HG03571 (cell line): ENCODE measurements around the gene CALD1.

Experiments used
- ATAC-seq: cut with Tn5 transposase; IDR thresholded peaks from one replicate; pipeline ENCODE4 v1.9.1; 2021; ENCODE audit not compliant: unreplicated experiment

The CALD1 gene

GRCh38 chr7:134787064-134787463, 7.6 kb downstream of the CALD1 start:
- no peak for ATAC-seq

DNA sequence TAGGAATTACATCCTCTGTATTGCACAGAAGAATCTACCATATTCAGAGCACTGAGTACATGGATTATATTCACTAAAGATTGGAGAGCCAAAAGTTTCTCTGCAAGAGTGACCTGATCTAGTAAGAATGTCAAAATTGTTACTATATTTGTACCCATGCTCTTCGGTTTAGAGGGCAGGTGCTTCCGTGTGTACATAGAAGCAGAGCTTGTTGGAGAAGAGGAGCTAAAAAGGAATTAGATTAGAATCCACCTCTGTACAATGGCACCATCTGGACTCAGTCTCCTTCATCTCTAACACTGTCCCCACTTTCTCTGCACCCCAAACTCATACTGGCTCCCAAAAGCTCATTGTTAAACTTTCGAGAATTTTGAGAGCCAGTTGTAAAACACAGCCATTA, 8.3 kb downstream of the CALD1 start:
- ATAC-seq, result no peak

DNA sequence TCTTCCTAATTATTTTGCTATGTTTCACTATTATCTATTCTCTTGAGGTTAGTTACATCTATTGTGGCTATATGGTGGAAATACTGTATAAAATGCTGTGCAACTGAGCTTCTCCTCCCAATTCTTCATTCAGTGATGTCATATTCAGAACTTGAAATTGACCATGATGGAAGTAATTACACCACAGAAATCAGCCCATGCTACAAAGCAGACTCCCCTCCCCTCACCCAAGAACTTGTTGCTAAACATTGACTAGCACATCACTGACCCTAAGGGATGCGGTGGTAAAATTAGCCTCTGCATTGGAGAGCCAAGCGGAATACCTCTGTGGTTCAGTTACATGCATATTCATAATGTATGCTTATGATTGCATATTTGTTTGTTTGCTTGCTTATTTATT, 8.8 kb downstream of the CALD1 start:
- no peak for ATAC-seq

DNA sequence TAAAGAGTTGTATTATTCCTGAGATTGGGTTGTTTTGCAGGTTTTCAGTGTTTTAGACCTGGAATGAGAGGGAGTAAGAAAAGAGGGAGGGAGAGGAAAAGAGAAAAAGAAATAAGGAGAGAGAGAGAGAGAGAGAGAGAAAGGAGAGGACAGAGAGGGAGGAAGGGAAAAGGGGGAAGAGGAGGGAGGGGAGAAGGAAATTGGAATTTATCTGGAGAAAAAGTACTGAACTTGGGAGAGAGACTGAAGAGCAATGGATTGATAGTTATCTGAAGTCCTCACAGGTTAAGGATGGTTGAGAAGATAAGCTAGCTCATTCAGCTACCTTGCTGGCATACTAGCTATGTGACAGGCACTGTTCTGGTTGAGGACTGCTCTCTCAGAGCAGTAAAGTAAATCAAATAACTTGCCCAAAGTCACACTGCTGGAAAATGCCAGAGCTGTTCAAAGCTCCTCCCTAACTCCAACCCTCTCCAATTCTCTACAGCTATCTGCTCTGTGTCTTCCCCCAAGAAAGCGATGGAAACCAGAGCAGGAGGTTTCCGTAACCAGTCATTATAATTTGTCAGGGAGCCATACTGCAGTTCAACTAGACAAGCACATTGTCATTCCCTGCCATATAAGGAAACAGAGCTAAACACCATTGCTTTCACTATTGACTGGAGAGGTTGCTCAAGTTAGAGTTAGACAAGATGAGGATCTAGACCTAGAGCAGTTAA, 10.7 kb downstream of the CALD1 start:
- no peak for ATAC-seq

- ATAC-seq, result no peak
These were observed 13.5 kb downstream of the CALD1 start for GRCh38 chr7:134792968-134793367.

DNA sequence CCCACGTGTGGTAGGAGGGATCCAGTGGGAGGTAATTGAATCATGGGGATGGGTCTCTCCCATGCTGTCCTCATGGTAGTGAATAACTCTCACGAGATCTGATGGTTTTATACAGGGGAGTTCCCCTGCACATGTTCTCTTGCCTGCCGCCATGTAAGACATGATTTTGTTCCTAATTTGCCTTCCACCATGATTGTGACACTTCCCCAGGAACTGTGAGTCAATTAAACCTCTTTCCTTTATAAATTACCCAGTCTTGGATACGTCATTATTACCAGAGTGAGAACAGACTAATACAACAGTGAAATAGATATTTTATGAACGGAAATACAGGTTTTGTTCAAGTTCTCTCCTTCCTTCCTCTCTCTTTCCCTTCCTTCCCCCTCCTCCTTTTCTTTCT, 15.8 kb downstream of the CALD1 start:
- no peak for ATAC-seq

DNA sequence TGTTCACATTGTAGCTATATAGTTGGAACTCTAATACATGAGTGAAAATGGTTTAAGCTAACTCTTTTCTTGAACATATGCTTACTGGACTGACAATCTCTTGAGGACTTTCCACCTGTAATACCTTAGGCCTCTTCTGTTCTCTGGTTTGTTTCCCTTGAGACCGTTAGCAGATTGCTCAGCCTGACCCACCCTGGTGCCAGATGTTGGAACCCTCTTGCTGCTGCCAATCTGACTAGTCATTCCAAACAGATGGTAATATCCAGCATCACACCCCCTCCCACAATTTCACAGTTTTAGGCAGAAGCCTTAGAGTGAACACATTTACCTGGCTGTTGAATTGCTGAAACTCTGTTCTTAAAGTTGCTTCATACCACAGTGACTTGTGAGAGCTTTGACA, 18.7 kb downstream of the CALD1 start:
- ATAC-seq, result no peak

DNA sequence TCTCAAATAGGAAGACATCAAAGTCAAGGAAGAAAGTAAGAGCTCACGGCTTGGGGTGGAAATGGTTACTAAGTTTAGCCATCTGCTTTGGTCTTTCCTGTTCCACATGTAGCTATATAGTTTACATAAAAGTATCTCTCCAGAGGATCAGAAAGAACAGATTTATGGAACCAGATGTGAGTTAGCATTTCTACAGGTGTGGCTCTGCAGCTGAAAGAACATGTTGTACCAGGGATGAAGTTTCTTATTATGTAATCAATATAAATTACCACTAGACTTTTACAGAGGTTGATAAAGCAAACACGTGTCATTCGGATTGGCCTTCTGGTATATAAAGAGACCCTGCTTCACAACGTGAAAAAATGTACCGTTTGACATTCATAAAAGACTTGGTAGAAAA, 19.9 kb downstream of the CALD1 start:
- no peak for ATAC-seq

DNA sequence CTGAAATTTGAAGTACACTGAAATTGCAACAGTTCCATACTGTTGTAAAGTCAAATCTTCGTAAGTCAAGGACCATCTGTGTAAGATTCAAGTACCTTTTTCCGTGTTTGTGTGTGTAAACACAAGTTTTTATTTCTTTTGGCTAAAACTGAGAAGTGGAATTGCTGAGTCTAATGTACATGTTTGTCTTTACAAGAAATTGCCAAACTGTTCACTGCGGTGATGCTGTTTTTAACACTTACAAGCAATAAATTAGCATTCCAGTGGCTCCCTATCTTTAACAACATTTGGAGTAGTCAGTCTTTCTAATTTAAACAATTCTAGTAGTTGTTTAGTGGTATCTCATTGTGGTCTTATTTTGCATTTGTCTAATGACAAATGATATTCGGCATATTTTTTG, 23.3 kb downstream of the CALD1 start:
- ATAC-seq, result no peak

DNA sequence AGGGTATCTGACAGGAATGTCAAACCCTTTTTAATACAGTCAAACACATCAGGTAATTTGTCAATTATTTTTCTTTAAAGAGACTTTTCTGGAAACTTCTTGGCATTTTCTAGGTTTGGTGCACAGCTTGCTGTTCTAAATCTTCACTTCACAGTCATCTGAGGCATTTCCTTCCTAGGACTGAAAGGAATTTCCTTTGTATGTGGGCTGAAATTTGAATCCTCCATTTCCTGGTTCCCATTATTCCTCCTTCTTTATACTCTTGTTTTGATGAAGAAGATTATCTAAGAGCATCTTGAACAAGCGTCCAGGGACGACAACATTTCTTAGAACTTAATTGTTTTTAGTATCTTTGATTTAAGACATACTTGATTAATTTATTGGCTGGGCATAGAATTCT, 24.9 kb downstream of the CALD1 start:
- ATAC-seq, result no peak

DNA sequence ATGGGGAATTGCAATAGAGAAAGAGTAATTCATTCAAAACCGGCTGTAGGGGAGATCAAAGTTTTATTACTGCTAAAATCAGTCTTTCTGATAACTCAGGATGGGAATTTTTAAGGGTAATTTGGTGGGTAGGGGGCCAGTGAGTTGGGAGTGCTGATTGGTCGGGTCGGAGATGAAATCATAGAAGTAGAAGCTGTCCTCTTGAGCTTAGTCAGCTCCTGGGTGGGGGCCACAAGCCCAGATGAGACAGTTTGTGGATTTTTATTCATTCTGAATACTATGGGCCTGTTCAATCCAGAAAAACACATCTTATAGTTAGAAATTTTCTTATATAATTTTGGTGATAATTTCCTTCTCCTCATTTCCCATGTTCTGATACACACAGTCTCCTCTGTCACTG, 25.4 kb downstream of the CALD1 start:
- ATAC-seq, result no peak

GRCh38 chr7:134806197-134806596, 26.8 kb downstream of the CALD1 start:
- ATAC-seq, result no peak

- ATAC-seq, result no peak
These were observed 30.2 kb downstream of the CALD1 start for GRCh38 chr7:134809616-134810015.

DNA sequence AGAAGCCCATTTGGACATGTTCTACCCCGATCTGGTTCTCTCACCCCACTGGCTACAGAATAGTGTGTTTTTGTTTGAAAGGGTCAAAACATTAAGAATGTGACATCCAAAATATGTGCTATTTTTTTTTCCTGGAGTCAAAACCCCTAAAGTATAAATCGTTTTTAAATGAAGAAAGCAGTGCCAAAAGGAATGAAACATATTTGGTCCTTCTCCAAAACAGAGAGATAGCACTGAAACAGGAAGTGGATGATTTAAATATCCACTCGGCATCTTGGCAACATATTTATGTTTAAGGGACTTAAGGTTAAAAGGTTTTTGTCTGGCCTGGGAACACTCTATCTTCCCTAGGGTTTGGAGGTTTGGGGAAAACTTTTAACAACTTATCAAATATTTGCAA, 32.3 kb downstream of the CALD1 start:
- no peak for ATAC-seq

- no peak for ATAC-seq
These were observed 34.4 kb downstream of the CALD1 start for GRCh38 chr7:134813663-134814396.

DNA sequence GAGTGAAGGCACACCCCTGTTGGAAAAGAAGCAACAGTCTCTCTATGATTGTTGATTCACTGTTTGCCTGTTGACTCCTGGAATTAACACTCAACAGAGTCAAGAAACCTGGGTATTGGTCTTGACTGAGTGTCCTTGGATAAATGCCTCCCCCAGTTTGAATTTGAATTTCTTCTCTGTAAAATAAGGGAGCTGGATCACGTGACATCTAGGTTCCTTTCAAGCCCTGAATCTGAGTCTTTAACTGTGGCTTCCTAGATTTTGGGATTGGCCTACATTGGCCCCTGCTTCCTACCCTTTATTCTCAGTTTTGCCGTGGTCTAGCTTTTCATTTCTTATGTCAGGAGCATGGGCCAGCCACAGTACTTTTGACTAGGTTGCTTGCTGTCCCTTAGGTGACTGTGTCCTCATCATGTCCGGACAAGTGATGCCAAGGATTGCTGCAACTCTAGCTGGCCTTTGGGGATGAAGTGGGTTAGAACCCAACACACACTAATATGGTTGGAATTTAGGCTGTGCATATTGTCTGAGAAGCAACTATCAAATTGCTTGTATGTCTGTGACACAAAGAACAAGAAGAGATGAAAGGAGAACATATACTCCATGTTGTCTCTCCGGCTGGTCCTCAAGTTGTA, 35.4 kb downstream of the CALD1 start:
- ATAC-seq, result no peak

- no peak for ATAC-seq
These were observed 39.3 kb downstream of the CALD1 start for GRCh38 chr7:134818613-134819345.

- no peak for ATAC-seq
These were observed 40.0 kb downstream of the CALD1 start for GRCh38 chr7:134819401-134819800.

DNA sequence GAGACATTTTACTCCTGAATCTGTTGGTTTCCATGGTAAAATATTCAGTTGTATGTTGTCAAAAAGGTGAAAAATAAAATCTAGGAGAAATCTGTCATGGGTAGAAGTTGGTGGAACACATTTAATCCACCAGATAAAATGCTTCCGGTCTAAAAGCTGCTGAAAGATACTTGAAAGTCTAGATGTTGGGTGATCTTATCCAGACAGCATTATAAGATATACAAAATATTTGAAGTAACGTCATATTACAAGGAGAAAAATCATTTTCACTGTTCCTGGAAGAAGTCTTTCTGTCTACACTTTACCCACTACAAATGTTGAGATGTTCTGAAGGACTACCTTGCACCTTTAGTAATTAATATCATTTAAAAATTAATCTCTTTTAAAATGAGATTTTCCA, 40.9 kb downstream of the CALD1 start:
- ATAC-seq, result no peak

DNA sequence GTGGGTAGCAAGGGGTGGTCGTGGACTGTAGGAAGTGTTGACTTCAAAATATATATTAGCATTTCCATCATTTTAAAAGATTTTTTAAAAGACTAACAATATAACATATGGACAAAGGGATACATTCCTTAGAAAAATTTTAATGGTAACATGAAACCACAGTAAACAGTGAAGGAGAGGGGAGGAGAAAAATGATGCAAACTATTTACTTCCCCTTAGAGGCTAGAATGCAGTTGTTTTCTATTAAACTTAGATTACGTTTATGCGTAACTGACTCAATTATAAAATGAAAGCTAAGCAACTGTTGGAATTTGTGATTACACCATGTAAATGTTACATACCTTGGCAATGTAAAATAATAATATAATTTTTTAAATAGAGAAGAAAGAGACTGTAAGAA, 41.3 kb downstream of the CALD1 start:
- no peak for ATAC-seq

- ATAC-seq, result no peak
These were observed 44.0 kb downstream of the CALD1 start for GRCh38 chr7:134823400-134823799.

- no peak for ATAC-seq
These were observed 46.2 kb downstream of the CALD1 start for GRCh38 chr7:134825666-134826065.
